RPMI7951 (cell line): Measurements from ENCODE around the gene LSR. TPM values are rescaled to one million over a fixed set of nuclear protein-coding genes. Genes with fewer than 3 reads are reported as not detected.

ENCODE experiments used
- DNase-seq: peaks from one replicate; pipeline ENCODE4 v3.0.0-alpha.2; 2012; ENCODE audit warnings: low read depth
- total RNA-seq: library from RNA; depleted of rRNA; stranded (reverse); fragments of >200 nt; shearing (Covaris generic); gene quantifications from 2 replicates; pipeline ENCODE4 v1.2.3, GENCODE V29; 2014; rRNA removed

The LSR gene
- total RNA-seq, result 1.8 TPM in 2 replicates

DNA sequence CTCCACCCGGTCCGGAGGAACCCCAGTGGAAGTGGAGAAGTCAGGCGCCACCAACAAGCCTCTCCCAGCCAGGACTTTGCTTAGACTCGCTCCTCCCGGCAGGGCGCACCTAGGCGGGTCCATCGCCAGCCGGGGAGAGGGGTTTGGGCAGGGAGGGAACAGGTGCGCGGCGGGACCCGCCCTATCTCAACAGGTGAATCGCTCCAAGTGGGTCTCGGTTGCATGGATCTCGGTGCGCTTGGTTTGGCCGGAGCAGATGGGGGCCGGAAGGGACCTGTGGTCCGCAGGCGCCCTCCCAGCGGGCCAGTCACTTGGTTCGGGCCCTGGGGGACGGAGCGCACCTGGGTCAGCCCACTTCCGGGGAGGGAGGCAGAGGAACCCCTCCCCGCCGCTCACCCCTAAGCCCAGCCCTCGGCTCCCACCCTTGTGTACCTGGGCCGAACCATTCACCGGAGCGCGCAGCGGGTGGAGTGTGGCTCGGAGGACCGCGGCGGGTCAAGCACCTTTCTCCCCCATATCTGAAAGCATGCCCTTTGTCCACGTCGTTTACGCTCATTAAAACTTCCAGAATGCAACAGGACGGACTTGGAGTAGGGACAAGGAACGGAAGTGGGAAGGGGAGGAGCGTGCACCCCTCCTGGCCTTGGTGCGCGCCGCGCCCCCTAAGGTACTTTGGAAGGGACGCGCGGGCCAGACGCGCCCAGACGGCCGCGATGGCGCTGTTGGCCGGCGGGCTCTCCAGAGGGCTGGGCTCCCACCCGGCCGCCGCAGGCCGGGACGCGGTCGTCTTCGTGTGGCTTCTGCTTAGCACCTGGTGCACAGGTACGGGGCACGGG lies at the start of gene LSR:
TSS of gene LSR (plus strand) at position 693 of the 836 bp plus-strand sequence. CDS start at position 714, 21 bp downstream.
- no peak for DNase-seq

GRCh38 chr19:35199481-35199880 lies 49.3 kb upstream of the LSR start:
- DNase-seq, result no peak

GRCh38 chr19:35202722-35203688 lies 45.8 kb upstream of the LSR start:
- DNase-seq, result no peak

DNA sequence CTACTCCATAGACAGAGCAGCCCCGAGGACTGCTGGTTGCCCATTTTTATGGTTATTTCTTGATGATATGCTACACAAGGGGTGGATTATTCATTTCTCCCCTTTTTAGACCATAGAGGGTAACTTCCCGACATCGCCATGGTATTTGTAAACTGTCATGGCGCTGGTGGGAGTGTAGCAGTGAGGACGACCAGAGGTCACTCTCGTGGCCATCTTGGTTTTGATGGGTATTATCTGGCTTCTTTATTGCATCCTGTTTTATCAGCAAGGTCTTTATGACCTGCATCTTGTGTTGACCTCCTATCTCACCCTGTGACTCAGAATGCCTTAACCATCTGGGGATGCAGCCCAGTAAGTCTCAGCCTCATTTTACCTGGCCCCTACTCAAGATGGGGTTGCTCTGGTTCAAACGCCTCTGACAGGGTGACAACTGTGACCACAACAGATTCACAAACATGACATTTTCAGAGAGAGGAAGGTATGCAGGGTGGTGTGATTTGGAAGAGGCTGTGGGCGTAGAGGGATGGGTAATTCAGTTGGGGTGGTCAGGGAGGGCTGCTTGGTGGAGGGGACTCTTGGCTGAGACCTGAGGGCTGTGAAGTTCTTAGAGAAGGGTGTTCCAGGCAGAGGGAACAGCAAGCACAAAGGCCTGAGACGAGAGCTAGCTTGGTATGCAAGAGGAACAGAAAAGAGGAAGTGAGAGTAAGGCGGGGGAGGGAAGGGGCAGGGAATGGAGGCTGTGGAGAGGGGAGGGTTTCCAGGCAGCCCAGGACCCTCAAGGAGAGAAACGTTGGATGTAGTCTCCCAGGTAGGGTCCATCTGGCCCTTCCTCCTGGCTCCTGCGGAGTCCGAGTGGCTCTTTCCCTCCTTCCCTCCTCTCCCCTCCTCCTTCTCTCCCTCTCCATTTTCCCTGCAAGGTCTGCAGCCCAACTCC lies 43.7 kb upstream of the LSR start:
- no peak for DNase-seq

DNA sequence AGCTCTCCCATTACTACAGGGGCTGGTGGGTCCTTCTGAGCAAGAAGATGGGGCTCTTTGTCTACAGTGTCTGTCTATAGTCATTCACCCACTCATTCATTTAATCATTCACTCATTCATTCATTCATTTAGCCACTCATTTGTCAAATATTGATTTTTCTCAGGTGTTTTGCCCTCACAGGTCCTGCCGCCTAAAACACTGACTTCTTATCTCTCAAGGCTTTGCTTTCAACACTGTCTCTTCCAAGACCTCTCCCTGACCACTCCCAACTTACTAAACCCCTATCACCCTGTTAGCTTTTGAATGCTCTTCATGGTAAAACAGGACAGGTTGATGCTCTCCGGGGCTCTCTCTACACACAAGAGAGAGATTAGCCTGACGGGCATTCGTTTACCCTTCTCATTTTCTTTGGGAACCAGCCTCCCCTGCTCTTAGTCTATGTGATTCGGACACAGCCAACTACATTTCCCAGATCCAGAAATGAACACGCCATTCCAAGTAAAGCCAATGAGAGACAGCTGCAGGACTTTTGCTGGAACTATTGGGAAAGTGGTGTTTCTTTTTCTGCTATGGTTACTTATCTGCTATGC lies 43.0 kb upstream of the LSR start:
- DNase-seq, result no peak

DNA sequence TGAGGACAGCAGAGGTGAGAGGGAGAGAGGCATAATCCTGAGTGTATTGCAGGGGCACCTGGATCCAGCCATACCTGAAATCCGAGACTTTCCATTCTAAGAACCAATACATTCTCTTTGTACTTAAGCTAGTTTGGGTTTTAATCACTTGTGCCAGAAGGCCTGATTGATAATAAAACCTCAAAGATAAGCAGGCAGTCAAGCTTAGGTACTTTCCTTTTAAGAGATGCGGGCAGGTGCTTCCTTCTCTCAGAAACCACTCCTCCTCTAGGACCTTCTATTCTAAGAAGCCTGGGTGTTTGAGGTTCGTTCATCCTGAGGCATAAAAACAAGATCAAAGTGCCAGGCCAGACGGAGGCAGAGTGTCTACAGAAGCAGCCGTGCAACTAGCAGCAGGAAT lies 42.4 kb upstream of the LSR start:
- no peak for DNase-seq

- no peak for DNase-seq
These were observed 41.9 kb upstream of the LSR start for GRCh38 chr19:35206855-35207254.

DNA sequence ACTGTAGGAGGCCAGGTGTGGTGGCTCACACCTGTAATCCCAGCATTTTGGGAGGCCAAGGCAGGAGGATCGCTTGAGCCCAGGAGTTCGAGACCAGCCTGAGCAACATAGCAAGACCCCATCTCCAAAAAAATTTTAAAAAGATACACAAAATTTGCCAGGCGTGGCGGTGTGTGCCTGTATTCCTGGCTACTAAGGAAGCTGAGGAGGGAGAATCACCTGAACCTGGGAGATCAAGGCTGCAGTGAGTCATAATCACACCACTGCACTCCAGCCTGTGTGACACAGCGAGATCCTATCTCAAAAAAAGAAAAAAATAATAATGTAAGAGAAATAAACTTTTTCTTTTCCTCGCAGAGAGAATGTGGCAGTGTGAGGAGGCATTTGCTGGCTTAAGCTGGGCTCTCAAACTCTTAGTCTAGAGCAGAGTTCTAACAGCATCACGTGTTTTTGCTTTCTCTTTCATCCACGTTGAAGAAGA lies 41.4 kb upstream of the LSR start:
- DNase-seq, result no peak

DNA sequence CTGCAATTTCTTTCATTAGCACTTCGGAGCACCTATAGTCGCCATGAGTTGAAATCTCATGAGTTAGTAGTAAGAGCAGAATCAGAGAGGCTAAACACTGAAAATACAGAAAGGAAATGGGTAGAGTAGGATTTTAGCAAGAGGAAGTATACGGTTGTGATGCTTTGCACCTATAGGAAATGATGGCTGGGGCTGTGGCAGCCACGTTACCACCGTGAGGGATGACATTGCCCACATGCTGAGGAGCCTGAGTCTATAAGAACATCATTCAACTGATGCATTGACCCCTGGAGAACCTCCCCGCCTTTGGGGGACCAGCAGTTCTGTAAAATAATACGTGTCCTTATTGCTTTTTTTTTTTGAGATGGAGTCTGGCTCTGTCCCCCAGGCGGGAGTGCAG lies 40.7 kb upstream of the LSR start:
- DNase-seq, result no peak

GRCh38 chr19:35209646-35210045 lies 39.2 kb upstream of the LSR start:
- no peak for DNase-seq

GRCh38 chr19:35211545-35212230 lies 37.1 kb upstream of the LSR start:
- no peak for DNase-seq

GRCh38 chr19:35212241-35212640 lies 36.6 kb upstream of the LSR start:
- no peak for DNase-seq

DNA sequence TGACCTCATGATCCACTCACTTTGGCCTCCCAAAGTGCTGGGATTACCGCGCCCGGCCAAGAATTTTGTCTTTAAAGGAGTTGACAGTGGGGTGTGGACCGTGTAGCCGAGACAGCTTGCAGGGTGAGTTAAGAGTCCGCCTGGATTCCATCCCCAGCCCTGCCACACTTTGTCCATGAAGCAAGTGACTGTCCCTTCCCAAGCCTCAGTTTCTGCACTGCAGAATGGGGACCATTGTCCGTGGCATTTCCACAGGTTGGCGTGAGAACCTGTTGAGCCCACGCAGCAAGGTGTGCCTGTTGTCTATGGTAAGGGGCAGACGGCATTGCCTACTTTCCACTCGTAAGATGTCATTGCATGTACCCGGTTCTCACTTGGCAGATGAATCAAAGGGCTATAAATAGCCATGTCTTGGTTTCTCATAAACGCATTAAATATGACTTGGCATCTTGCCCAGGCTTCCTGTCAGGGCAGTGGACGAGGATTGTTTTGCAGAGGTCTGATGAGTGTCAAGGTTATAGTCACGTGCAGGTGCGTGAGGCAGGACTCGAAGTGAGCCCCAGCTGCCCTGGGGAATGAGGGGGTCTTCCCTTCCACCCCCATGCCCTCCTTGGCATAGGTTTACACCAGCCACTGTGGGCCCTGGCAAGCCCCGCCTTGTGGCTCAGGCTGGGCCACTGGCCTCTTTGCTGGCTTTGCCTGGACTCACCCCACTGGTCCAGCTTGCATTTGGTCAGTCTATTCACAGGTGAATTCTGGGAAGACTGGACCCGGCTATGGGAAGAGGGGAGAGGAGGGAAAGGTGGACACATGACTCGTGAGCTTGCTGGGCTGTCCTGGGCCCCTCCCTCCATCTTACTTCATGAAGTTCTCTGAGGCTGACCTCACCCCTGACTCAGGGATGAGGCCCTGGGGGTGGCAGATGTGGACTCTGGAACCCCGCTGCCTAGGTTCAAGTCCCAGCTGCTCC lies 34.9 kb upstream of the LSR start:
- peak; percentile 81 for DNase-seq

DNA sequence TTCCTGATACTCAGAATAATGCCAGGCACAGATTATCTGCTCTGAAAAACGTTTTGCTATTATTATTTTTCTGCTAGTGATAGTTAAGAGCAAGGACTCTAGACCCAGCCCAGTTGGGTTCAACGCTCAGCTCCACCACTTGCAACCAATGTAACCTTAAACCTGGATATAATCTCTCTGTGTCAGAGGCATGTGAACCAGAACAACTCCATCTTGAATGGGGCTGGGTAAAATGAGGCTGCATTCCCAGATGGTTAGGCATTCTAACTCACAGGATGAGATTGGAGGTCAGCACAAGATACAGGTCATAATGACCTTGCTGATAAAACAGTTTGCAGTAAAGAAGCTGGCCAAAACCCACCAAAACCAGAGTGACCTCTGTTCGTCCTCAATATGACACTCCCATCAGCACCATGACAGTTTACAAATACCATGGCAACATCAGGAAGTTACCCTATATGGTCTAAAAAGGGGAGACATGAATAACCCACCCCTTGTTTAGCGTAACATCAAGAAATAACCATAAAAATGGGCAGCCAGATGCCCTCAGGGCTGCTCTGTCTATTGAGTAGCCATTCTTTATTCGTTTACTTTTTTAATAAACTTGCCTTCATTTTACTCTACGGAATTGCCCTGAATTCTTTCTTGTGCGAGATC lies 33.9 kb upstream of the LSR start:
- DNase-seq, result no peak

GRCh38 chr19:35216016-35216832 lies 32.6 kb upstream of the LSR start:
- DNase-seq, result peak; percentile 23

DNA sequence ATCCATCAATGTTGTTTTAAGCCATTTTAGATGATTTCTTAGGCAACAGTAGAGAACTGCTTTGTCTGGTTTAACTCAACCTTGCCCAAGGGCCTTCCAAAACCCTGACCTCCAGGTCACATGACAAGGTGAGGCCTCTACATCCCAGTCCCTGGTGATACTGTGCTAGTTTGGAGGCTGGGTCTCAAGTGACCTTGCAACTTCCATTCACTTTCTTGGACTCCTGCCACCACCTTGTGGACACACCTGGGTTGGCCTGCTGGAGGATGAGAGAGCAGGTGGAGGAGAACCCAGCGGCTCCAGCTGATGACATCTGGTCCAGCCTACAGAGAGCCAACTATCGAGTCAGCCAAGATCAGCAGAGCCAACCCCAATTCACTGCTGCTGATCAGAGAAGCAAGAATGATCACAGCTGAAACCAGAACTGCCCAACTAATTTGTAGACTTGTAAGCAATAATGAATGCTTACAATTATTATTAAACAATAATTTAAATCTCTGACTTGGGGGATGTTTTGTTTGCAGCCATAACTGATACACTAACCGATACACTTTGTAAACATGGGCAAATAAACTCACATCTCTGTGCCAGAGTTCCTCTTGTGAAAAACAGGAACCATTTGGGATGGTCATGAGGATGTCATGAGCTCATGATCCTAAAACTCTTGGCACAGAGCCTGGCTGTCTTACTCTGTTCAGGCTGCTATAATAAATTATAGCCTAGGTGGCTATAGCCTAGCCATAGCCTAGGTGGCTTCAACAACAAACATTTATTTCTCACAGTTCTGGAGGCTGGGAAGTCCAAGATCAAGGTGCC lies 31.8 kb upstream of the LSR start:
- DNase-seq, result no peak

GRCh38 chr19:35217649-35217990 lies 31.2 kb upstream of the LSR start:
- no peak for DNase-seq
